ENCODE results near the gene ARHGAP18. TPM values are rescaled to one million over a fixed set of nuclear protein-coding genes. Genes with fewer than 3 reads are reported as not detected.

The ARHGAP18 gene
- total RNA-seq, 1 donor from 2014 or later, result 38.6 TPM

- H3K27ac ChIP-seq (ENCODE audit: low read depth, low read length), result no peak overlapping the region
- Mint-ChIP-seq H3K4me1 (ENCODE audit: low read depth, unreplicated experiment) (no peaks in the 10 kb centered on the region), H3K36me3 (ENCODE audit: low read depth, unreplicated experiment) (no peaks in the 10 kb centered on the region), H3K27ac (ENCODE audit: unreplicated experiment) (no peak overlapping the region), H3K9me3 (ENCODE audit: unreplicated experiment) (peaks cover 3% of the 10 kb centered on the region), H3K4me3 (ENCODE audit: unreplicated experiment) (no peak overlapping the region), H3K27me3 (ENCODE audit: low read depth, unreplicated experiment) (peaks cover 4% of the 10 kb centered on the region)
- H3K4me1 ChIP-seq (ENCODE audit: insufficient read depth, low read length), result no peaks in the 10 kb centered on the region
- H3K9me3 ChIP-seq (ENCODE audit: insufficient read depth, low read depth, low read length), result no peaks in the 10 kb centered on the region
- no peaks in the 10 kb centered on the region for H3K27me3 ChIP-seq (ENCODE audit: insufficient read depth, low read length)
- no peak for DNase-seq (ENCODE audit: low read depth)
- H3K4me3 ChIP-seq (ENCODE audit: insufficient read depth, low read depth, low read length), result no peak overlapping the region
- no peaks in the 10 kb centered on the region for H4K20me1 ChIP-seq (ENCODE audit: insufficient read depth, low read length)
- H3K4me2 ChIP-seq (ENCODE audit: low read length), result no peak overlapping the region
- no peak overlapping the region for H2AFZ ChIP-seq (ENCODE audit: low read depth, low read length)
- TF ChIP-seq EZH2 (IDR thresholded peaks at IDR 0.05; ENCODE audit: insufficient read depth, low read length) (no peak), CTCF (IDR thresholded peaks at IDR 0.05; ENCODE audit: insufficient read depth, low read depth, low read length) (no peak)
- H3K36me3 ChIP-seq (ENCODE audit: insufficient read depth, low read length), result no peaks in the 10 kb centered on the region
- FAIRE-seq, result no peak
- no peaks in the 10 kb centered on the region for H3K79me2 ChIP-seq (ENCODE audit: insufficient read depth, low read length)
- no peak overlapping the region for H3K9ac ChIP-seq (ENCODE audit: low read length)
Measured at GRCh38 chr6:129725341-129725740, 15.4 kb upstream of the ARHGAP18 start.

- H3K9me3 Mint-ChIP-seq (ENCODE audit: unreplicated experiment), result peaks cover 3% of the 10 kb centered on the region
- Histone ChIP-seq H3K27me3 (ENCODE audit: insufficient read depth, low read length) (no peaks in the 10 kb centered on the region), H3K27ac (ENCODE audit: low read depth, low read length) (no peak overlapping the region), H3K4me1 (ENCODE audit: insufficient read depth, low read length) (peaks cover 6% of the 10 kb centered on the region), H3K9me3 (ENCODE audit: insufficient read depth, low read depth, low read length) (no peaks in the 10 kb centered on the region), H3K36me3 (ENCODE audit: insufficient read depth, low read length) (no peaks in the 10 kb centered on the region), H3K4me3 (ENCODE audit: insufficient read depth, low read depth, low read length) (no peak overlapping the region), H3K4me2 (ENCODE audit: low read length) (no peak overlapping the region), H4K20me1 (ENCODE audit: insufficient read depth, low read length) (no peaks in the 10 kb centered on the region), H2AFZ (ENCODE audit: low read depth, low read length) (no peak overlapping the region), H3K79me2 (ENCODE audit: insufficient read depth, low read length) (no peaks in the 10 kb centered on the region), H3K9ac (ENCODE audit: low read length) (no peak overlapping the region)
- TF ChIP-seq CTCF (IDR thresholded peaks at IDR 0.05; ENCODE audit: insufficient read depth, low read depth, low read length) (no peak), EZH2 (IDR thresholded peaks at IDR 0.05; ENCODE audit: insufficient read depth, low read length) (no peak)
- H3K36me3 Mint-ChIP-seq (ENCODE audit: low read depth, unreplicated experiment), result no peaks in the 10 kb centered on the region
- H3K4me1 Mint-ChIP-seq (ENCODE audit: low read depth, unreplicated experiment), result peaks cover 2% of the 10 kb centered on the region
- no peak for DNase-seq (ENCODE audit: low read depth)
- H3K4me3 Mint-ChIP-seq (ENCODE audit: unreplicated experiment), result no peak overlapping the region
- peaks cover 4% of the 10 kb centered on the region for H3K27me3 Mint-ChIP-seq (ENCODE audit: low read depth, unreplicated experiment)
- no peak for FAIRE-seq
- H3K27ac Mint-ChIP-seq (ENCODE audit: unreplicated experiment), result no peak overlapping the region
Measured at GRCh38 chr6:129719692-129720091, 9.7 kb upstream of the ARHGAP18 start.

GRCh38 chr6:129717277-129717676 lies 7.3 kb upstream of the ARHGAP18 start:
- Histone ChIP-seq H3K9ac (ENCODE audit: low read length) (no peak overlapping the region), H3K4me3 (ENCODE audit: insufficient read depth, low read depth, low read length) (no peak overlapping the region), H3K36me3 (ENCODE audit: insufficient read depth, low read length) (no peaks in the 10 kb centered on the region), H3K27ac (ENCODE audit: low read depth, low read length) (no peak overlapping the region), H4K20me1 (ENCODE audit: insufficient read depth, low read length) (no peaks in the 10 kb centered on the region), H2AFZ (ENCODE audit: low read depth, low read length) (no peak overlapping the region), H3K27me3 (ENCODE audit: insufficient read depth, low read length) (no peaks in the 10 kb centered on the region), H3K9me3 (ENCODE audit: insufficient read depth, low read depth, low read length) (no peaks in the 10 kb centered on the region), H3K4me1 (ENCODE audit: insufficient read depth, low read length) (peaks cover 6% of the 10 kb centered on the region), H3K79me2 (ENCODE audit: insufficient read depth, low read length) (no peaks in the 10 kb centered on the region), H3K4me2 (ENCODE audit: low read length) (no peak overlapping the region)
- Mint-ChIP-seq H3K4me3 (ENCODE audit: unreplicated experiment) (no peak overlapping the region), H3K36me3 (ENCODE audit: low read depth, unreplicated experiment) (no peaks in the 10 kb centered on the region), H3K27me3 (ENCODE audit: low read depth, unreplicated experiment) (peaks cover 4% of the 10 kb centered on the region), H3K4me1 (ENCODE audit: low read depth, unreplicated experiment) (peaks cover 2% of the 10 kb centered on the region), H3K9me3 (ENCODE audit: unreplicated experiment) (peaks cover 3% of the 10 kb centered on the region), H3K27ac (ENCODE audit: unreplicated experiment) (peak overlapping the region; percentile 38)
- no peak for TF ChIP-seq EZH2 (IDR thresholded peaks at IDR 0.05; ENCODE audit: insufficient read depth, low read length)
- DNase-seq (ENCODE audit: low read depth) (peak; percentile 67), FAIRE-seq (peak; percentile 56)
